Posterior vena cava (tissue), 2 donors: ENCODE results near the gene NUDT22. TPM values are rescaled to one million over a fixed set of nuclear protein-coding genes. Genes with fewer than 3 reads are reported as not detected.

Experiments used
- total RNA-seq, 2 donors: library from RNA; stranded (reverse); fragmentation: NEBNext Ultra II Directional; extraction: Animal tissue kit (Norgen Biotek cat#: 25700); gene quantifications; one replicate each; pipeline ENCODE4 v1.2.1, GENCODE V29; 2021
- donor health status: DM: yes; HTN: yes; CAD: no.
- donor health status: DM: yes; HTN: yes; CAD: no.

NUDT22 gene
- total RNA-seq, 2 donors from 2014 or later = 35.8 to 41.1 TPM

Other genes starting within 250 kb of the NUDT22 start
- 10 to 100 TPM; 37.7 to 41.3 TPM for gene OTUB1, start 239.8 kb upstream of the NUDT22 start, total RNA-seq
- under 1 TPM; 0.14 to 0.29 TPM for gene FLRT1, start 190.3 kb upstream of the NUDT22 start, total RNA-seq
- 10 to 100 TPM; 15.9 to 16.8 TPM for gene MACROD1, start 60.2 kb upstream of the NUDT22 start, total RNA-seq
- gene STIP1, start 40.1 kb upstream of the NUDT22 start, total RNA-seq = 10 to 100 TPM; 74.3 to 87.3 TPM
- 10 to 100 TPM; 30.3 to 44.0 TPM for gene FERMT3, start 19.6 kb upstream of the NUDT22 start, total RNA-seq
- gene TRPT1, start 88 bp upstream of the NUDT22 start, total RNA-seq = 10 to 100 TPM; 19.9 to 21.9 TPM
- 10 to 100 TPM; 16.1 to 21.3 TPM for gene DNAJC4, start 4.3 kb downstream of the NUDT22 start, total RNA-seq
- 100 to 1,000 TPM; 163 to 190 TPM for gene VEGFB, start 8.3 kb downstream of the NUDT22 start, total RNA-seq
- 10 to 100 TPM; 50.6 to 56.7 TPM for gene FKBP2, start 14.8 kb downstream of the NUDT22 start, total RNA-seq
- gene PPP1R14B, start 20.7 kb downstream of the NUDT22 start, total RNA-seq = 100 to 1,000 TPM; 102 to 190 TPM
- 10 to 100 TPM; 26.1 to 28.3 TPM for gene PLCB3, start 25.3 kb downstream of the NUDT22 start, total RNA-seq
- gene BAD, start 58.4 kb downstream of the NUDT22 start, total RNA-seq = 10 to 100 TPM; 49.6 to 57.3 TPM
- gene GPR137, start 59.6 kb downstream of the NUDT22 start, total RNA-seq = 10 to 100 TPM; 23.2 to 27.5 TPM
- not detected for gene KCNK4, start 65.0 kb downstream of the NUDT22 start, total RNA-seq
- 1 to 10 TPM in 1 of 2 donors, not detected in 1; 1.4 TPM for gene CATSPERZ, start 74.1 kb downstream of the NUDT22 start, total RNA-seq
- gene ESRRA, start 79.2 kb downstream of the NUDT22 start, total RNA-seq = 10 to 100 TPM; 33.5 to 41.2 TPM
- 100 to 1,000 TPM; 107 to 119 TPM for gene TRMT112, start 91.3 kb downstream of the NUDT22 start, total RNA-seq
- 10 to 100 TPM; 82.7 to 98.6 TPM for gene PRDX5, start 91.8 kb downstream of the NUDT22 start, total RNA-seq
- 1 to 10 TPM; 7.0 to 9.5 TPM for gene CCDC88B, start 113.9 kb downstream of the NUDT22 start, total RNA-seq
- 10 to 100 TPM; 29.2 to 33.5 TPM for gene RPS6KA4, start 132.9 kb downstream of the NUDT22 start, total RNA-seq